H9 (cell line): Measurements from ENCODE around the gene CDKAL1. TPM values are rescaled to one million over a fixed set of nuclear protein-coding genes. Genes with fewer than 3 reads are reported as not detected.
A peak's percentile ranks its signal among the peaks of the same experiment; 100 is the strongest.

Experiments
- DNase-seq: peaks from one replicate; pipeline ENCODE4 v3.0.0-alpha.2; 2017
- H2AFZ ChIP-seq: one replicate; pipeline ENCODE4 v1.6.1; 2013; ENCODE audit warnings: mild to moderate bottlenecking, low read length, control low read depth, moderate library complexity
- H2AK5ac ChIP-seq: 2 replicates; pipeline ENCODE4 v1.6.1; 2013; ENCODE audit warnings: low read length, control low read depth, mixed read lengths; ENCODE audit not compliant: insufficient read length
- H2BK120ac ChIP-seq: one replicate; pipeline ENCODE4 v1.6.1; 2013; ENCODE audit warnings: low read depth, mild to moderate bottlenecking, low read length, control low read depth, inconsistent platforms; ENCODE audit not compliant: poor library complexity, severe bottlenecking
- H2BK12ac ChIP-seq: 2 replicates; pipeline ENCODE4 v1.6.1; 2013; ENCODE audit warnings: low read length, control low read depth, mixed read lengths, low read depth; ENCODE audit not compliant: insufficient read length
- H2BK15ac ChIP-seq: 2 replicates; pipeline ENCODE4 v1.6.1; 2013; ENCODE audit warnings: low read depth, low read length, control low read depth
- H2BK20ac ChIP-seq: one replicate; pipeline ENCODE4 v1.6.1; 2013; ENCODE audit warnings: low read depth, mild to moderate bottlenecking, low read length, control low read depth, inconsistent platforms; ENCODE audit not compliant: poor library complexity, severe bottlenecking
- H2BK5ac ChIP-seq: 2 replicates; pipeline ENCODE4 v1.6.1; 2013; ENCODE audit warnings: low read length, control low read depth, mixed read lengths; ENCODE audit not compliant: insufficient read length
- H3K14ac ChIP-seq: 2 replicates; pipeline ENCODE4 v1.6.1; 2013; ENCODE audit warnings: low read length, control low read depth; ENCODE audit not compliant: insufficient read depth
- H3K18ac ChIP-seq: 2 replicates; pipeline ENCODE4 v1.6.1; 2013; ENCODE audit warnings: low read depth, mild to moderate bottlenecking, mixed read lengths, low read length, control low read depth; ENCODE audit not compliant: insufficient read length
- H3K23ac ChIP-seq: 2 replicates; pipeline ENCODE4 v1.6.1; 2013; ENCODE audit warnings: low read length, control low read depth, mixed read lengths, low read depth; ENCODE audit not compliant: insufficient read length
- H3K23me2 ChIP-seq: 2 replicates; pipeline ENCODE4 v1.6.1; 2013; ENCODE audit warnings: low read depth, mild to moderate bottlenecking, mixed read lengths, low read length, control low read depth; ENCODE audit not compliant: insufficient read length, poor library complexity, severe bottlenecking
- H3K27ac ChIP-seq: 2 replicates; pipeline ENCODE4 v1.5.1; 2013; ENCODE audit warnings: low read length, control low read depth, mixed read lengths, low read depth; ENCODE audit not compliant: insufficient read length
- H3K27me3 ChIP-seq: 2 replicates; pipeline ENCODE4 v1.6.1; 2013; ENCODE audit warnings: low read length, control low read depth, inconsistent platforms; ENCODE audit not compliant: insufficient read depth
- H3K4ac ChIP-seq: 2 replicates; pipeline ENCODE4 v1.6.1; 2013; ENCODE audit warnings: low read depth, mild to moderate bottlenecking, control low read depth, inconsistent platforms, low read length, moderate library complexity
- H3K4me1 ChIP-seq: 2 replicates; pipeline ENCODE4 v1.6.1; 2013; ENCODE audit warnings: low read length, control low read depth, inconsistent platforms; ENCODE audit not compliant: insufficient read depth
- H3K4me2 ChIP-seq: 2 replicates; pipeline ENCODE4 v1.6.1; 2013; ENCODE audit warnings: low read length, control low read depth, mixed read lengths; ENCODE audit not compliant: insufficient read length, insufficient read depth
- H3K56ac ChIP-seq: 2 replicates; pipeline ENCODE4 v1.6.1; 2013; ENCODE audit warnings: low read depth, mild to moderate bottlenecking, mixed read lengths, low read length, control low read depth; ENCODE audit not compliant: insufficient read length
- H3K79me1 ChIP-seq: 2 replicates; pipeline ENCODE4 v1.6.1; 2013; ENCODE audit warnings: low read depth, mild to moderate bottlenecking, moderate library complexity, low read length, control low read depth, inconsistent platforms; ENCODE audit not compliant: insufficient read depth, poor library complexity, severe bottlenecking
- H3K79me2 ChIP-seq: 2 replicates; pipeline ENCODE4 v1.6.1; 2013; ENCODE audit warnings: low read length, control low read depth, inconsistent platforms; ENCODE audit not compliant: insufficient read depth
- H3K9ac ChIP-seq: 2 replicates; pipeline ENCODE4 v1.6.1; 2013; ENCODE audit warnings: low read length, control low read depth, mixed read lengths; ENCODE audit not compliant: insufficient read length; ENCODE audit errors: extremely low read depth
- H3K9me3 ChIP-seq: one replicate; pipeline ENCODE4 v1.6.1; 2013; ENCODE audit warnings: low read depth, low read length, inconsistent platforms; ENCODE audit not compliant: control insufficient read depth
- H3T11ph ChIP-seq: one replicate; pipeline ENCODE4 v1.6.1; 2013; ENCODE audit warnings: mild to moderate bottlenecking, low read length, control low read depth, inconsistent platforms
- H4K20me1 ChIP-seq: one replicate; pipeline ENCODE4 v1.6.1; 2013; ENCODE audit not compliant: control insufficient read depth, insufficient read length, insufficient read depth
- H4K5ac ChIP-seq: 2 replicates; pipeline ENCODE4 v1.6.1; 2013; ENCODE audit warnings: low read depth, mild to moderate bottlenecking, mixed read lengths, low read length, control low read depth; ENCODE audit not compliant: insufficient read length
- H4K8ac ChIP-seq: replicated peaks from 2 replicates; pipeline ENCODE4 v1.6.1; 2013; ENCODE audit warnings: low read length, control low read depth, mixed read lengths, low read depth; ENCODE audit not compliant: insufficient read length
- H4K91ac ChIP-seq: 2 replicates; pipeline ENCODE4 v1.6.1; 2013; ENCODE audit warnings: low read depth, mild to moderate bottlenecking, moderate library complexity, mixed read lengths, low read length, control low read depth; ENCODE audit not compliant: insufficient read length
- H3K27ac Mint-ChIP-seq, 3 experiments: 2 replicates in 2 of 3; 3 replicates in 1 of 3; pipeline ENCODE4 v1.8.0; 2020 to 2021; ENCODE audit warnings: mixed read lengths in 3 of 3, mild to moderate bottlenecking in 1 of 3, moderate library complexity in 1 of 3
- H3K27me3 Mint-ChIP-seq: 2 replicates; pipeline ENCODE4 v1.8.0; 2021; ENCODE audit warnings: low read depth, mild to moderate bottlenecking, moderate library complexity, mixed read lengths
- H3K36me3 Mint-ChIP-seq, 3 experiments: 2 replicates in 2 of 3; 3 replicates in 1 of 3; pipeline ENCODE4 v1.8.0; 2020 to 2021; ENCODE audit warnings: low read depth in 3 of 3, mixed read lengths in 3 of 3; ENCODE audit not compliant: insufficient read depth in 1 of 3
- H3K4me1 Mint-ChIP-seq, 2 experiments: 2 replicates each; pipeline ENCODE4 v1.8.0; 2020; ENCODE audit warnings: mixed read lengths in 2 of 2
- H3K4me3 Mint-ChIP-seq, 2 experiments: 2 replicates in 1 of 2; 3 replicates in 1 of 2; pipeline ENCODE4 v1.8.0; 2020 to 2021; ENCODE audit warnings: mild to moderate bottlenecking in 2 of 2, mixed read lengths in 2 of 2, moderate library complexity in 1 of 2
- H3K9me3 Mint-ChIP-seq, 2 experiments: 2 replicates in 1 of 2; 3 replicates in 1 of 2; pipeline ENCODE4 v1.8.0; 2020; ENCODE audit warnings: mild to moderate bottlenecking in 2 of 2, mixed read lengths in 2 of 2, moderate library complexity in 1 of 2
- CTCF ChIP-seq: fragments of 200-600 bp; sonication (generic); conservative IDR thresholded peaks from 3 replicates; pipeline ENCODE4 v1.8.0; 2021; ENCODE audit warnings: antibody characterized with exemption, mild to moderate bottlenecking
- WGBS: extraction: QIAGEN DNeasy Blood & Tissue Kit; methylation state at CpG from one replicate; pipeline ENCODE4 v1.1.7; 2013; ENCODE audit warnings: missing lambda C conversion rate, low lambda C conversion rate, mixed read lengths; ENCODE audit not compliant: insufficient read length; ENCODE audit errors: extremely low coverage; 5-methylcytosine and 5-hydroxymethylcytosine counted together
- total RNA-seq: library from RNA; stranded (reverse); gene quantifications from 2 replicates; pipeline ENCODE4 v1.2.1, GENCODE V29; 2021

Gene CDKAL1
- total RNA-seq, 1 experiment from 2014 or later: 23.0 TPM

GRCh38 chr6:20811109-20811761 is 277.0 kb downstream of the CDKAL1 start:
- H2BK20ac ChIP-seq: peak overlapping the region; percentile 64
- peaks cover 5% of the 10 kb centered on the region; the same call in 1 of the 2 replicates for H3K4me1 ChIP-seq
- no peak overlapping the region for H3K23ac ChIP-seq
- H3K36me3 Mint-ChIP-seq: peaks cover 4 to 13% (median 5%) of the 10 kb centered on the region in 3 experiments; a peak in 6 of 7 replicates
- WGBS: no CpG with 5 or more reads among the region's 6 CpGs
- H3K4me1 Mint-ChIP-seq: peaks cover 24 to 26% of the 10 kb centered on the region in 2 experiments
- no peak overlapping the region for H3K4me3 Mint-ChIP-seq
- H3K14ac ChIP-seq: peak overlapping the region; percentile 23; the same call in 1 of the 2 replicates
- H4K8ac ChIP-seq: no peak overlapping the region
- H3K18ac ChIP-seq: peak overlapping the region; percentile 61
- H4K20me1 ChIP-seq: no peaks in the 10 kb centered on the region
- H3K27ac Mint-ChIP-seq: peak overlapping the region; percentile 62 to 97 (median 97); a peak in 6 of 7 replicates
- H4K5ac ChIP-seq: no peak overlapping the region
- H3K27ac ChIP-seq: peak overlapping the region; percentile 35
- H3K27me3 Mint-ChIP-seq: no peaks in the 10 kb centered on the region
- H3K4me2 ChIP-seq: no peak overlapping the region
- H2AK5ac ChIP-seq: no peak overlapping the region
- H2AFZ ChIP-seq: no peak overlapping the region
- peak overlapping the region; percentile 50 for H2BK5ac ChIP-seq
- TF ChIP-seq CTCF: no peak
- no peaks in the 10 kb centered on the region for H3K27me3 ChIP-seq
- H2BK120ac ChIP-seq: peak overlapping the region; percentile 95
- H3T11ph ChIP-seq: peak overlapping the region; percentile 20
- H4K91ac ChIP-seq: no peak overlapping the region
- peaks cover 4 to 5% of the 10 kb centered on the region in 2 experiments for H3K9me3 Mint-ChIP-seq
- no peaks in the 10 kb centered on the region for H3K79me2 ChIP-seq
- no peak overlapping the region for H3K9ac ChIP-seq
- H3K4ac ChIP-seq: no peak overlapping the region; the same call in 1 of the 2 replicates
- no peak overlapping the region for H2BK15ac ChIP-seq
- no peaks in the 10 kb centered on the region for H3K23me2 ChIP-seq
- H3K56ac ChIP-seq: no peak overlapping the region
- peak; percentile 61 for DNase-seq
- H3K79me1 ChIP-seq: no peaks in the 10 kb centered on the region
- H3K9me3 ChIP-seq: no peaks in the 10 kb centered on the region
- H2BK12ac ChIP-seq: no peak overlapping the region
